CD14-positive monocyte (primary cell): Measurements from ENCODE around the gene SCNN1B. TPM values are rescaled to one million over a fixed set of nuclear protein-coding genes. Genes with fewer than 3 reads are reported as not detected.

Source experiments
- DNase-seq, 3 donors: peaks; one replicate each; pipeline ENCODE4 v3.0.0-alpha.2; 2011 to 2022
- H2AFZ ChIP-seq: 2 replicates; pipeline ENCODE4 v1.6.0; 2012; ENCODE audit warnings: mild to moderate bottlenecking, low read depth, low read length, inconsistent platforms; ENCODE audit not compliant: insufficient read depth, poor library complexity, severe bottlenecking
- H3K27ac ChIP-seq, 2 donors: 1 replicate in 1 of 2; 2 replicates in 1 of 2; pipeline ENCODE4 v1.5.1; 2012 to 2013; ENCODE audit warnings: low read length in 2 of 2, control low read depth in 1 of 2, inconsistent platforms in 1 of 2, low read depth in 1 of 2, mild to moderate bottlenecking in 1 of 2
- H3K27me3 ChIP-seq, 2 donors: one replicate each; pipeline versions ENCODE4 v1.6.0 to v1.6.1; 2011 to 2013; ENCODE audit warnings: low read length in 2 of 2; ENCODE audit not compliant: control insufficient read depth in 2 of 2, insufficient read depth in 2 of 2
- H3K36me3 ChIP-seq, 2 donors: replicated peaks in 1 of 2; 1 replicate in 1 of 2; 2 replicates in 1 of 2; pipeline versions ENCODE4 v1.5.1 to v1.6.1; 2012 to 2013; ENCODE audit warnings: low read length in 2 of 2, control low read depth in 1 of 2, inconsistent platforms in 1 of 2, mild to moderate bottlenecking in 1 of 2; ENCODE audit not compliant: insufficient read depth in 2 of 2, control insufficient read depth in 1 of 2
- H3K4me1 ChIP-seq, 2 donors: 1 replicate in 1 of 2; 2 replicates in 1 of 2; pipeline versions ENCODE4 v1.5.1 to v1.6.1; 2012 to 2013; ENCODE audit warnings: low read length in 2 of 2, control low read depth in 1 of 2, inconsistent platforms in 1 of 2, mild to moderate bottlenecking in 1 of 2, moderate library complexity in 1 of 2; ENCODE audit not compliant: insufficient read depth in 2 of 2, control insufficient read depth in 1 of 2
- H3K4me2 ChIP-seq: replicated peaks from 2 replicates; pipeline ENCODE3; 2012; ENCODE audit warnings: low read length, moderate library complexity, mild to moderate bottlenecking; ENCODE audit not compliant: poor library complexity, severe bottlenecking; ENCODE audit errors: extremely low read depth
- H3K4me3 ChIP-seq, 3 experiments: fragments of 200-600 bp in 1 of 3; sonication (generic) in 1 of 3; replicated peaks in 1 of 3; 1 replicate in 2 of 3; 2 replicates in 1 of 3; pipeline ENCODE4 v1.5.1; 2011 to 2013; ENCODE audit warnings: low read length in 3 of 3, mild to moderate bottlenecking in 3 of 3, control low read depth in 2 of 3, low read depth in 2 of 3, inconsistent platforms in 1 of 3, moderate library complexity in 1 of 3
- H3K79me2 ChIP-seq: 2 replicates; pipeline ENCODE4 v1.6.0; 2012; ENCODE audit warnings: mild to moderate bottlenecking, control low read depth, inconsistent platforms, low read length, moderate library complexity; ENCODE audit not compliant: insufficient read depth
- H3K9ac ChIP-seq: 2 replicates; pipeline ENCODE4 v1.6.0; 2017; ENCODE audit warnings: low read length, mild to moderate bottlenecking; ENCODE audit not compliant: insufficient read depth, poor library complexity, severe bottlenecking
- H3K9me3 ChIP-seq, 2 donors: replicated peaks in 1 of 2; 1 replicate in 1 of 2; 2 replicates in 1 of 2; pipeline versions ENCODE4 v1.5.1 to v1.6.1; 2012 to 2013; ENCODE audit warnings: low read length in 2 of 2, control low read depth in 1 of 2; ENCODE audit not compliant: control insufficient read depth in 1 of 2, insufficient read depth in 1 of 2
- H4K20me1 ChIP-seq: 2 replicates; pipeline ENCODE4 v1.6.0; 2012; ENCODE audit warnings: mild to moderate bottlenecking, low read length, control low read depth, moderate library complexity; ENCODE audit not compliant: insufficient read depth
- H3K27ac Mint-ChIP-seq, 7 donors: one replicate each; pipeline ENCODE4 v1.8.0; 2020; ENCODE audit warnings: mild to moderate bottlenecking in 7 of 7, mixed read lengths in 7 of 7, moderate library complexity in 6 of 7, inconsistent platforms in 2 of 7
- H3K27me3 Mint-ChIP-seq, 3 donors: one replicate each; pipeline ENCODE4 v1.8.0; 2021 to 2022; ENCODE audit warnings: low read depth in 3 of 3, mild to moderate bottlenecking in 3 of 3, mixed read lengths in 3 of 3, moderate library complexity in 3 of 3, inconsistent platforms in 1 of 3
- H3K36me3 Mint-ChIP-seq, 2 donors: one replicate each; pipeline ENCODE4 v1.8.0; 2020; ENCODE audit warnings: mixed read lengths in 2 of 2, inconsistent platforms in 1 of 2, mild to moderate bottlenecking in 1 of 2
- H3K4me1 Mint-ChIP-seq: one replicate; pipeline ENCODE4 v1.8.0; 2020; ENCODE audit warnings: mild to moderate bottlenecking, mixed read lengths
- H3K4me3 Mint-ChIP-seq, 2 donors: one replicate each; pipeline ENCODE4 v1.8.0; 2020; ENCODE audit warnings: mild to moderate bottlenecking in 2 of 2, mixed read lengths in 2 of 2, moderate library complexity in 1 of 2
- H3K9me3 Mint-ChIP-seq, 7 donors: one replicate each; pipeline ENCODE4 v1.8.0; 2020 to 2022; ENCODE audit warnings: mixed read lengths in 7 of 7, mild to moderate bottlenecking in 6 of 7, moderate library complexity in 6 of 7, inconsistent platforms in 2 of 7
- WGBS: methylation state at CpG from one replicate; pipeline ENCODE4 v1.1.5; 2013; ENCODE audit warnings: missing lambda C conversion rate; ENCODE audit not compliant: insufficient coverage; 5-methylcytosine and 5-hydroxymethylcytosine counted together
- intact Hi-C, 2 donors: fragments of 100-400 bp; cut with micrococcal nuclease; formaldehyde crosslinking; loops; one replicate each; pipeline versions ENCODE4 v1.15.0 to v1.15.1; 2023
- polyA plus RNA-seq, 3 donors: library from polyadenylated mRNA; depleted of rRNA in 1 of 3; unstranded in 2 of 3; stranded (reverse) in 1 of 3; fragments of 300-500 nt in 2 of 3; fragments of >200 nt in 1 of 3; fragmentation: Illumina TruSeq in 2 of 3; gene quantifications; 1 replicate in 2 of 3; 2 replicates in 1 of 3; pipeline ENCODE4 v1.2.3, GENCODE V29; 2012 to 2021
- TF ChIP-seq, protein P1 (sequence below): fragments of 200-600 bp; IDR thresholded peaks from one replicate; pipeline ENCODE4 v1.8.0; 2022; ENCODE audit warnings: antibody characterized with exemption, mild to moderate bottlenecking

Gene SCNN1B
- polyA plus RNA-seq, 3 donors, result not detected

- TF ChIP-seq, protein P1, sequence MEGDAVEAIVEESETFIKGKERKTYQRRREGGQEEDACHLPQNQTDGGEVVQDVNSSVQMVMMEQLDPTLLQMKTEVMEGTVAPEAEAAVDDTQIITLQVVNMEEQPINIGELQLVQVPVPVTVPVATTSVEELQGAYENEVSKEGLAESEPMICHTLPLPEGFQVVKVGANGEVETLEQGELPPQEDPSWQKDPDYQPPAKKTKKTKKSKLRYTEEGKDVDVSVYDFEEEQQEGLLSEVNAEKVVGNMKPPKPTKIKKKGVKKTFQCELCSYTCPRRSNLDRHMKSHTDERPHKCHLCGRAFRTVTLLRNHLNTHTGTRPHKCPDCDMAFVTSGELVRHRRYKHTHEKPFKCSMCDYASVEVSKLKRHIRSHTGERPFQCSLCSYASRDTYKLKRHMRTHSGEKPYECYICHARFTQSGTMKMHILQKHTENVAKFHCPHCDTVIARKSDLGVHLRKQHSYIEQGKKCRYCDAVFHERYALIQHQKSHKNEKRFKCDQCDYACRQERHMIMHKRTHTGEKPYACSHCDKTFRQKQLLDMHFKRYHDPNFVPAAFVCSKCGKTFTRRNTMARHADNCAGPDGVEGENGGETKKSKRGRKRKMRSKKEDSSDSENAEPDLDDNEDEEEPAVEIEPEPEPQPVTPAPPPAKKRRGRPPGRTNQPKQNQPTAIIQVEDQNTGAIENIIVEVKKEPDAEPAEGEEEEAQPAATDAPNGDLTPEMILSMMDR, result no peak
- Mint-ChIP-seq H3K9me3 (peaks cover 0 to 10% (median 2%) of the 10 kb centered on the region in 7 donors), H3K4me3 (no peak overlapping the region), H3K36me3 (no peaks in the 10 kb centered on the region), H3K27ac (no peak overlapping the region), H3K4me1 (no peaks in the 10 kb centered on the region), H3K27me3 (peaks cover 0 to 9% (median 5%) of the 10 kb centered on the region in 3 donors)
- Histone ChIP-seq H3K9me3 (no peaks in the 10 kb centered on the region), H3K79me2 (no peaks in the 10 kb centered on the region), H3K27ac (no peak overlapping the region), H2AFZ (no peak overlapping the region), H3K9ac (no peak overlapping the region), H3K4me2 (no peak overlapping the region), H3K27me3 (no peaks in the 10 kb centered on the region), H4K20me1 (no peaks in the 10 kb centered on the region), H3K4me1 (no peaks in the 10 kb centered on the region), H3K4me3 (no peak overlapping the region), H3K36me3 (no peaks in the 10 kb centered on the region)
- intact Hi-C loops, result no loop called here
- no peak for DNase-seq
Observed at GRCh38 chr16:23268561-23268960, 33.5 kb upstream of the SCNN1B start.

DNA sequence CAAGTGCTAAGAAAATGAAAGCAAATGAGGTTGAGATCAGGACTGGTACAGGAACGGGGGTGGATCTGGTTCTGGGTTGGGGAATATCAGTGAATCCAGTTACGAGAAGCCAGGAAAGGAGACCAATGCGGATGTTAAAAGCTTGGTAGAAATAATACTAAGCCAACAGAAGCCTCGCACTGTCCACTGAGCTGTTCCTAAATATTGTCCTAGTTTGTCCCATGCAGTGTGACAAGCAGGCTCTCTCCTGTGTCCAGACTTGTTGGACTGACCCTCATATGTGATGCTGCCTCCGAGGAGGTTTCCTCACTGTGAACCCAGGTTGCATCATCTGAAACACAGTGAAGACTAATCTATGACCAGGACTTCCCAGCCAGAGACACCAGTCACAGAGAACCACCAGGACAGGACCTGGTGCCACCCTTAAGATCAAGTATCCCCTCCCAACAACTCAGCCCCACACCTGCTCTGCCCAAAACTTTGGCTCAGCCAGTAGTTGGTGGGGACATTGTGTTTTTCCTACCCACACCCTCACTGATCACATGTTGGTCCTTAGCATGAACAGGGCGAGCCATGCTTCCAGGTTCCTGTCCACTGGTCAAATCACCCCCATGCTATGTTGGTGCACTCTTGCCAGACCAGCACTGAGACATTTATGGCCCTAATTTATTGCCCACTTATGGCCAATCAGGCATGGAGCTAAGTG is 32.7 kb upstream of the SCNN1B start:
- intact Hi-C loops, result no loop called here
- Mint-ChIP-seq H3K36me3 (no peaks in the 10 kb centered on the region), H3K4me3 (no peak overlapping the region), H3K27ac (no peak overlapping the region), H3K27me3 (peaks cover 0 to 7% (median 4%) of the 10 kb centered on the region in 3 donors), H3K4me1 (no peaks in the 10 kb centered on the region), H3K9me3 (peaks cover 0 to 7% (median 2%) of the 10 kb centered on the region in 7 donors)
- H3K27me3 ChIP-seq, result no peaks in the 10 kb centered on the region
- no peak overlapping the region for H3K9ac ChIP-seq
- H3K4me1 ChIP-seq, result no peaks in the 10 kb centered on the region
- no peaks in the 10 kb centered on the region for H3K79me2 ChIP-seq
- H3K27ac ChIP-seq, result no peak overlapping the region
- no peak overlapping the region for H2AFZ ChIP-seq
- H3K4me2 ChIP-seq, result no peak overlapping the region
- H4K20me1 ChIP-seq, result no peaks in the 10 kb centered on the region
- 93% methylated on average over 6 of the region's 6 CpGs for WGBS
- no peaks in the 10 kb centered on the region for H3K9me3 ChIP-seq
- H3K4me3 ChIP-seq, result no peak overlapping the region
- DNase-seq, result no peak
- TF ChIP-seq, protein P1, result no peak
- no peaks in the 10 kb centered on the region for H3K36me3 ChIP-seq
